ENCODE results near the gene UBXN7. TPM values are rescaled to one million over a fixed set of nuclear protein-coding genes. Genes with fewer than 3 reads are reported as not detected.
"Not testable (repeated sequence)": the region's sequence is repeated elsewhere in the genome, so short reads cannot be mapped to it uniquely, and the experiment has no call there.

Gene UBXN7
- total and polyA plus RNA-seq, 10 donors, result 2.4 to 59.0 (median 25.2) TPM

DNA sequence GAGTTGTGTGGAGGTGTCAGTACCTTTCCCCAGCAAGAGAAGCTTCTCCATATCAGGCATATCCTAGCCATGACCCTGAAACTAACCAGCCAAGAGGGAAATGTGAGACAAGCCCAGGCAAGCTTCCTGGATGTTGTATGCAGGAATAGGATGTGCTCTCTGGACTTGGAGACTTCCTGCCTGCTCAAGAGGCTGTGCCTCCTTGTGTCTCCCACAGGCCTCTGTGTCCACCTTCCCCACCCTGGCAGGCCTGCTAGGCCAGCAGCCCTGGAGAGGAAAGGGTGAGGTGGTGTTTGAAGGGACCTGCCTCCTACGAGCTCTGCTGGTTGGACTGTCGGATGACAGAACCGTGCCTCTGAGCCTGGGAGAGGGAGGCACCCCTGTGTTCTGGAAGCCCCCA is 112.1 kb downstream of the UBXN7 start:
- DNase-seq, result no peak
- peak overlapping the region in 3 of 8 donors; percentile 36 to 61 (median 47) for H3K27ac ChIP-seq

DNA sequence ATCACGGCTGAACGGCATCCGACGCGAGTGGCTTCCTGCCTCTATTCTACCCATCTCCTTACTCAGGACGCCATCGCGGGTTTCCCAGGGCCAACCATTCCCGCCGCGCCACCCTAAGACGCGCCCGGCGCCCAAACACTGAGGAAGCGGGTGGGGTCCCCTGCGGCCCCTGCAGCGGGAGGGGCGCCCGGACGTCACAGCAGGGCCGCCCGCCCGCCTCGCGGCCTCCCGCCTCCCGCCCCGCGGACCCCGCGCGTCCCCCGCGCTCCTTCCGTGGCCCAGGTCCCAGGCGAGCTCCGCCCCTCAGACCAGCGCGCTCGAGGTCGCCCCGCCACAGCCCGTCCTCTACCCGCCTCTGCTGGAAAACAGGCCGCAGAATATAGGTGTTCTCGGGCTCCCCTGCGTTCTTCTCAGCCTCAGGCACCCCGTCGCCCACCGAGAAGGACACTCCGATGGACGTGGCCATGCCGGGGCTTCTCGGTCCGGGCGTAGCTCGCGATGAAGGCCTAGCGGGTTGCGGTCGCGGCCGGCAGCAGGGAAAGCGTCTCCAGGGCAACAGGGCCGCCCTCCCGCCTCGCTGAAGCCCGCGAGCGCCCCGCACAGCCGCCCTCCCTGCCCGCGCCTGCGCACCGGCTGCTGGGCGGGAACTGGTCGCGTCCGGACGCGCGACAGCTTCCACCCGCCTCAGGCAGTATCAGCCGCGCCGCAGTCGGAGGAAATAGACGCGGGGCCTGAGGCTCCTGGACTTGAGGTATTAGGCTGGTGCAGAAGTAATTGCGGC is 114.3 kb downstream of the UBXN7 start, which contains the start of gene DYNLT2B:
Gene DYNLT2B (minus strand): TSS at position 554 of the 781 bp plus-strand sequence. CDS start 88 bp downstream, at position 466.
- TF ChIP-seq POLR2AphosphoS5 (IDR thresholded peaks at IDR 0.05), result peak; percentile 93 to 95 (median 94)
- peak in 2 of 3 donors; percentile 64 to 81 for TF ChIP-seq POLR2A (IDR thresholded peaks at IDR 0.05)
- TF ChIP-seq, protein P1, sequence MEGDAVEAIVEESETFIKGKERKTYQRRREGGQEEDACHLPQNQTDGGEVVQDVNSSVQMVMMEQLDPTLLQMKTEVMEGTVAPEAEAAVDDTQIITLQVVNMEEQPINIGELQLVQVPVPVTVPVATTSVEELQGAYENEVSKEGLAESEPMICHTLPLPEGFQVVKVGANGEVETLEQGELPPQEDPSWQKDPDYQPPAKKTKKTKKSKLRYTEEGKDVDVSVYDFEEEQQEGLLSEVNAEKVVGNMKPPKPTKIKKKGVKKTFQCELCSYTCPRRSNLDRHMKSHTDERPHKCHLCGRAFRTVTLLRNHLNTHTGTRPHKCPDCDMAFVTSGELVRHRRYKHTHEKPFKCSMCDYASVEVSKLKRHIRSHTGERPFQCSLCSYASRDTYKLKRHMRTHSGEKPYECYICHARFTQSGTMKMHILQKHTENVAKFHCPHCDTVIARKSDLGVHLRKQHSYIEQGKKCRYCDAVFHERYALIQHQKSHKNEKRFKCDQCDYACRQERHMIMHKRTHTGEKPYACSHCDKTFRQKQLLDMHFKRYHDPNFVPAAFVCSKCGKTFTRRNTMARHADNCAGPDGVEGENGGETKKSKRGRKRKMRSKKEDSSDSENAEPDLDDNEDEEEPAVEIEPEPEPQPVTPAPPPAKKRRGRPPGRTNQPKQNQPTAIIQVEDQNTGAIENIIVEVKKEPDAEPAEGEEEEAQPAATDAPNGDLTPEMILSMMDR (IDR thresholded peaks at IDR 0.05 in 8 of 11, conservative IDR thresholded peaks at IDR 0.05 in 3 of 11), result peak in 5 of 11 experiments; percentile 13 to 38 (median 33)
- 0 to 1% (median 0%) methylated on average over 16 to 92 of the region's 92 CpGs for WGBS, 5 donors
- Histone ChIP-seq H3K27me3 (replicated peaks in 1 of 7) (no peaks in the 10 kb centered on the region), H3K36me3 (no peaks in the 10 kb centered on the region), H3K9me3 (no peaks in the 10 kb centered on the region), H3K4me3 (peak within 1 kb of the TSS; percentile 79 to 96 (median 92)), H3K27ac (peak within 1 kb of the TSS; percentile 90 to 95 (median 93)), H3K4me1 (peaks cover 3 to 24% (median 11%) of the 10 kb centered on the region in 6 donors)
- DNase-seq, result peak; percentile 98
- intact Hi-C loops (cut with DNase I; ENCODE audit: low total_unique reads), result no loop called here

More for the DNA sequence above, 112.1 kb downstream of the UBXN7 start:
- no peaks in the 10 kb centered on the region for H3K27me3 ChIP-seq (replicated peaks in 1 of 7)
- H3K4me3 ChIP-seq, result no peak overlapping the region
- TF ChIP-seq, protein P1 (IDR thresholded peaks at IDR 0.05 in 8 of 11, conservative IDR thresholded peaks at IDR 0.05 in 3 of 11), result no peak
- no peak for TF ChIP-seq POLR2A (IDR thresholded peaks at IDR 0.05)
- peak in 1 of 3 donors; percentile 35 for TF ChIP-seq POLR2AphosphoS5 (IDR thresholded peaks at IDR 0.05)
- no peaks in the 10 kb centered on the region for H3K9me3 ChIP-seq
- no peaks in the 10 kb centered on the region for H3K36me3 ChIP-seq
- WGBS, 5 donors, result 65 to 80% (median 67%) methylated on average over 2 to 3 of the region's 3 CpGs
- intact Hi-C loops (cut with DNase I; ENCODE audit: low total_unique reads), result no loop called here
- H3K4me1 ChIP-seq, result peaks cover 3 to 24% (median 11%) of the 10 kb centered on the region in 6 donors

- H3K9me3 ChIP-seq; intact Hi-C loops (cut with DNase I; ENCODE audit: low total_unique reads); H3K36me3 ChIP-seq; DNase-seq; H3K27me3 ChIP-seq (replicated peaks in 1 of 7): not testable (repeated sequence)
- H3K4me1 ChIP-seq, result peaks cover 3 to 24% (median 11%) of the 10 kb centered on the region in 6 donors
- 13 to 90% (median 21%) methylated on average over 2 to 15 of the region's 17 CpGs for WGBS, 5 donors
- peak overlapping the region; percentile 90 to 95 (median 93) for H3K27ac ChIP-seq
- peak overlapping the region; percentile 79 to 96 (median 92) for H3K4me3 ChIP-seq
These were observed 115.2 kb downstream of the UBXN7 start for GRCh38 chr3:196316799-196317686.

DNA sequence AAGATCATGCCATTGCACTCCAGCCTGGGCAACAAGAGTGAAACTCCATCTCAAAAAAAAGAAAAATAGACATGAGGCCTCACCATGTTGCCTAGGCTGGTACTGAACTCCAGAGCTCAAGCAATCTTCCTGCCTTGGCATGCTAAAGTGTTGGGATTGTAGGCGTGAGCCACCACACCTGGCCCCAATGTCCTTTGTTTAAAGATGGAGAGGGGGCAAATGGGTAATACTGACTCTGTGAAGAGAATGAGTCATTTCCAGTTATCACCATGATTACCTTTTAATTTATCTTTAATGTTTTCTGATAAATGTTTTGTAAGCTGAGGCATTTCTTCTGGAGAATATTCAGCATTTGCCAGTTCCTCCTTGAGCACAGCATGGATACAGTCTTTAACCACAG is 116.4 kb downstream of the UBXN7 start:
- Histone ChIP-seq H3K27me3 (replicated peaks in 1 of 7) (no peaks in the 10 kb centered on the region), H3K27ac (no peak overlapping the region), H3K4me3 (no peak overlapping the region), H3K9me3 (no peaks in the 10 kb centered on the region), H3K36me3 (no peaks in the 10 kb centered on the region), H3K4me1 (peaks cover 3 to 24% (median 11%) of the 10 kb centered on the region in 6 donors)
- TF ChIP-seq POLR2A (IDR thresholded peaks at IDR 0.05), result no peak
- no peak for TF ChIP-seq POLR2AphosphoS5 (IDR thresholded peaks at IDR 0.05)
- TF ChIP-seq, protein P1 (IDR thresholded peaks at IDR 0.05 in 8 of 11, conservative IDR thresholded peaks at IDR 0.05 in 3 of 11), result no peak
- DNase-seq, result no peak
- 71 to 100% (median 95%) methylated on average over 1 of the region's 1 CpG for WGBS, 5 donors
- intact Hi-C loops (cut with DNase I; ENCODE audit: low total_unique reads), result no loop called here
